Measurements from ENCODE around the gene RUNX2.
A peak's percentile ranks its signal among the peaks of the same experiment; 100 is the strongest.

RUNX2 gene

DNA sequence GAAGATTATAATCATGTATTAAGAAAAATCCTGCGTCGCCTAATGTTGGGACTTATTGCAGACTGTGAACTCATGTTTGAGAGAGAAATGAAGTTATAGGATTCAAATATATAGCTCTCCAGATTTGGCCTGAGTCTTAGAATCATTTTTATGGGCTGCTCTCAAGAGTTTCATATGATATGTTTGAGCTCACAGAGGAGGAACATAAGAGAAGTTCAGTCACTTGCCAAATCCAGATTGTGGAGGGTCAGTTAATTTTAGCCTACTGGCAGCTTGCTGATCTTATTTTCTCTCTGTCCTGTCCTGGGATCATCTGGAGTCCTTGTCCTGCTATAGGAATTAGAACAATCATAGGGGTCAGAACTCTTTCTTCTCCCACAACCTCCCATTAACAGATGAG lies 235.7 kb downstream of the RUNX2 start:
- DNase-seq, result no peak

DNA sequence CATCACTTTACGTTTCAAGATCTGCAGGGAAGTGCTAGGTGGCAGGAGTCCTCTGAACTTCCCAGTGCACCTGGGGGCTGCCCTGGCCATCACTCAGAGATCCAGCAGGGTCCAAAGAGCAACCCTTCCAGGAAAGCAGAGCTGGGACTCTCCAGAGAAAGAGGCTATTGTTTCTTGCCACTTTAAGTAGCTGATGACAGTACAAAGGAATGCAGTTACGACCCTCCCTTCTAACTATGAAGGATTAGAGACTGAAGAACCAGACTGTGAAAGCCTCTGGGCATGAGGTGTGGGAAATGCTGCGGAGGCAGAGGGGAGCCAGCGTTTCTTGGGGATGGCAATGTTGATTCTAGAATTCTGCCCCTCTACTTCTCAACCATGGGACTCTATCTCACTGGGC lies 238.8 kb downstream of the RUNX2 start:
- DNase-seq, result no peak

DNA sequence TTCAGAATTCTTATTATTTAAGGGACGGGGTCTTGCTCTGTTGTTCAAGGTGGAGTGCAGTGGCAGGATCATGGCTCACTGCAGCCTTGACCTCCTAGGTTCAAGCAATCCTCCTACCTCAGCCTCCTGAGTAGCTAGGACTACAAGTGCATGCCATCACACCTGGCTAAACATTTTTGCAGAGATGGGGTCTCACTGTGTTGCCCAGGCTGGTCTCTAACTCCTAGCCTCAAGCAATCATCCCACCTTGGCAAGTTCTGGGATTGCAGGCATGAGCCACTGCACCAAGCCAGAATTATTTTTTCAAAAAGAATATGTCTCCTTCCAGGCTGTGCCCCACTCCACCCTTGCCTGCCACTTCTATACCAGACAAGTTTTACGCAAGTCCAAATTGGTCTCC lies 239.7 kb downstream of the RUNX2 start:
- no peak for DNase-seq

DNA sequence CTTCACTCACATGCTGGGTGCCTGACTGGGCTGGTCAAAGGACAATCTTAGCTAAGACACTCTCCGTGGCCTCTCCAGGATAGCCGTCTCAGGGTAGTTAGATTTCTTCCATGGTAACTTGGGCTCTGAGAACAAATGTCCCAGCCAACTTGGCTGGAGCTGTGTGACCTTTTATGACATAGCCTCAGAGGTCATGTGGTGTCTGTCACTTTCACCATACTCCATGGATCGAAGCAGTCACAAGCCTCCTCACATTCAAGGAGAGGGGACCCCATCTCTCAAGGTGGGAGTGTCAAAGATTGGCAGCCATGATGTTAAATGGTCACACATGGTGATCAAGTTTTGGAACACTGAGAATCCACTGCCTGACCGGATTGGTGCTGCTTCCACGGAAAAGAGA lies 240.5 kb downstream of the RUNX2 start:
- DNase-seq, result no peak

DNA sequence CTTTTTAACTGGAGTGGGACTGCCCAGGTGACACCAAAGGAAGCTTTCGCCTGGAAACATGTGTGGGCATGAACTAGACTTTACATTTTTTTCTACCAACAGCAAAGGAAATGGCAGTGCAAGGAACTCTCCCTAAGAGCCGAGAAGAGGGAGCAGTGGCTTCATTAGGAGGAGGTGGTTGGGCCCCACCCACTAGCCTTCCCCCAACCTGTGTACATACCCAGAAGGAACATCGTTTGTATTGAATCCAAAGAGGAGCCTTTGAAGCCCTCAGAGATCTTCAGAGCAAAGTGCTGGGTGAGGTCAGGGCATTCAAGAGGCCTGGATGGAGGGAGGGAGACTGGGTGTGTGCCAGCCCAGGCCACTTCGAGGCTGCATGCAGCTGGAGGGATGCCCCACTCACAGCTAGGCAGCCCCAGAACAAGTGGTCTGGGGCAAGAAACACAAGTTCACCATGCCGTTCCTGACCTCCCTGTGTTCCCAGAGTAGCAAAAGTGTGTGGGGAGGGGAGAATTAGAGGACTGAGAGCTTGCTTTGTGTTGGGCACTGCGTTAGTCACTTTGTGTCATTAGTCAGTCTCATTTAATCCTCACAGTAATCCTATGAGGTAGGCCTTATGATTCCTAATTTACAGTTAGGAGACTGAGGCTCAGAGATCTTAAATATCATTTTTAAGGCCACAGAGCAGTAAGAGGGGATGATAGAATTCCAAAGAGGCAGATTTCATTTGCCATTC lies 241.2 kb downstream of the RUNX2 start:
- no peak for DNase-seq

DNA sequence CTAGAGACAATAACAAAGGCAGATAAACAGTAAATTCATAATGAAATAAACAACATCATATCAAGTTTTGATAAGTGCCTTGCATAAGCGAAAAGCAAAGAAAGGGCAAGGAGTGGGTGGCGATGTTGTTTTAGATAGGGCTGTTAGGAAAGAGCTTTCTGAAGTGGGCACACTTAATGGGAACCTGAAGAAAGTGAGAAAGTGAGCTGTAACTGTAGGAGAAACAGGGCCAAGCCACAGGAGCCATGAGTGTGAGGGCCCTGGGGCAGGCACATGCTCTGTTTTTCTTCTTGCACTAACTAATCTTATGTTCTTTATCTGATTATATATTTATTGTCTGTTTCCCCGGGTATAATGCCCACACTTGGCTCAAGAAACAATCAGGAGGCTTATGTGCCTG lies 243.0 kb downstream of the RUNX2 start:
- DNase-seq, result no peak

DNA sequence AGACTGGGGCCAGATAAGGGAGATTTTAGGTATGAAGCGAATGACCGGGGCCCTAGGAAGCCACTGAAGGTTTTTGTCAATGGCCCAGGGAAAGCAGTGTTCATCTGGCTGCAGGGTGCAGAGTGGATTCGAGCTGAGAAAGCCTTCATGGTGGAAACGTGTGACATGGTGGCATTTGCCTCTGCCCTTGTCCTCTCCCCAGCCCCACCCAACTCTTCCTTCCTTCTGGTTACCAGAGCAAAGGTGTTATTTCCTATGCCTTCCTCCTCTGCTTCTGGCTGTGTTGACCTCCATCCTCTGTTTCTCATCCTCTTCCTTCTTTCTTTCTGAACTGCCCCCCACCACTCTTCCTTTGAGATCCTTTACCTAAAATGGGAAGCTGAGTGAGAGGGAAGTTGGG lies 244.7 kb downstream of the RUNX2 start:
- DNase-seq, result no peak

DNA sequence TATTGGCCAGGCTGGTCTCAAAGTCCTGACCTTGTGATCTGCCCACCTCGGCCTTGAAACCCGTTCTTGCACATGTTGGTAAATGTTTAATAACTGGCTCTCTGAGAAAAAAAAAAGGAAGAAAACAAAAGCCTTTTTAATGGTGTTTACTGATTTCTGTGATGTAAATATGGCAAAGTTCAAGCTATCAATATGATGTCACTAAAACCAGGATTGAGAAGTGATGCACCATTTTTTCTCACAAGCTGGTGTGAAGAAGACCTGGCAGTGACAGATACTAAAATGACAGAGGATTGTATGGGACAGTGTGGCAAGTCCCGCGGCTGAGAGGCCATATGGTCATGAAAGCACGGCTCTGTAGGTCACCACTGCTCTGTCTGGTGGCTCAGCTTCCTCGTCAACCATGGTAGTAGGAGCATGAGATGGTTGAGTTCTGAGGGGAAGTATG lies 245.9 kb downstream of the RUNX2 start:
- no peak for DNase-seq

DNA sequence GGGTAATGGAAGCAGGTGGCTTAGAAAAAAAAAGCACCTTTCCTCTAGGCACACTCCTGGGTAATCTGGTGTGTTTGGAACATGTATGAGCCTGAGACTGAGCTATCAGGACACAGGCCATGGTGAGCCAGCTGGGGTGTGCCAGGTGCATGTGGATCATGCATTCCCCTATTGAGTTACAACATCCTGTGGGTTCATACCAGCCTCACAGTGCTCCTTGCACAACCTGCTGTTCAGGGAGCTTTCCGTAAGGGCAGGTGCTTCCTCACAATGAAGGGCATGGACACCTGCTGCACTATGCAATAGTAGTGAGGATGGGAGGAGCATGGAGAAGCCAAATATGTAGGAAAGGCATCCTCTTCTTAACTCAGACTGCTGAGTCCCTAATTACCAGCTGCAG lies 246.8 kb downstream of the RUNX2 start:
- DNase-seq, result peak; percentile 44

DNA sequence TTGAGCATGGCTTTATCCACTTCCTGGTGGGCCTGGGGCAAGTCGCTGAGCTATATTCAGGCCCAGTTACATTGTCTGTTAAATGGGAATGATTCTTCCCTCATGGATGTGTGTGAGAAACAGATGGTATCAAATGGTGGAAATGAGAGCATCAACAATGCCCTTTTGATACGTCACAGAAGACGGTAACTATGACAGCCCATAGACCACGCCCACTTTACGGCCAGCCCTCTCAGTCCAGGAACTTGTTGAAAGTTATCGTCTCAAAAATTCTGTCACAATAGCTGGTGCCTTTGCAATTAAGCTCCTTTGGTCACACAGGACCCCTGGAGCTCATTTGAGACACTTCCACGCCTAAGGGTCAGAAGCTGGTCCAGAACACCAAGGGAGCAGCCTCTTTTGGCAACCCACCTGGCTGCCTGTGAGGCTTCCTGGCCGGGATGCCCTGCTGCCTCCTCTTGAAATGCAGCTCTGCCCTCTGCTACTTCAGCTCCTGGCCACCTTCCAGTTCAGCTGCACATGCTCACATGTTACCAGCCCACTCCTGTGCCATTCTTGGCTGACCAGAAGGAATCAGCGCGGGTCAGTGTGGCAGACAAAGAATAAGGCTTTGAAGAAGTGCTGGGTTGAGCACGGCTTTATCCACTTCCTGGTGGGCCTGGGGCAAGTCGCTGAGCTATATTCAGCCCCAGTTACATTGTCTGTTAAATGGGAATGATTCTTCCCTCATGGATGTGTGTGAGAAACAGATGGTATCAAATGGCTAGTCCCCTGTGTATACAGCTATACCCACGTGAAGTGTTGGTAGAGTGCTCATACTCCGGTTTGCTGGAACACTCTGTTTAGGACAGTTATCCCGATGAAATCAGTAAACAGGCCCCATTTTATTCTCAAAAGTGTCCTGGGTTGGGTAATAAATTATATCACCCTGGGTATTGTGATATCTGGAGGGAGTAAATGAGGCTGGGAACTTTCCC lies 248.8 kb downstream of the RUNX2 start:
- no peak for DNase-seq

DNA sequence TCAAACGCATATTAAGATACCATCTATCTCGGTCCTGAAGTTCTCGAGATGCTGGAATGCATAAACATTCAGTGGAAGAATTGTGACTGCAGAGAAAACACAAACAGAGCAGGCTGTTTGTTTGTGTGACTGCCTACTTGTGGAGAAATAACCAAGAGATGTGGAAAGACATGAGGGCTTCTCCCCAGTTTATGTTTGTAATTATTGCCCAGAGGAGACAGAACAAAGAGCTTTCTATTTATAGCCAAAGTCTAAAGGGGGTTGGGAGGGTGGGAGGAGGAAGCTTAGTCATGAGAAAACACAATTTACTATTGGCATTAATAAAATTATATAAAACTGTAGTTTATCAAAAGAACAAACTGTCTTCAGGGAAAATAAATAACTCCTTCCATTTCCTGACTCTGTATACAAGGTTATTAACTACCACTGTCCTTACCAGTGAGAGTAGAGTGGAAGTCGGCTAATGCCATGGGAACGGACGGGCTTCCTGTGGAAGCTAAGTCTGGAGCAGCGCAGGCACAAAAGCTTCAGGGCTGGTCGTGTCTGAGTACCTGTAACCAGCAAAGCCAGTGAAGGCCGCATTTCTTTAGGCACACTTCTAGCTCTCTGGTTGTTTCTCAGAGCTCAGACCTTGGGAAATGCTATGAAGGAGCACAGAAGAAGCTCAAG lies 249.8 kb downstream of the RUNX2 start:
- no peak for DNase-seq

DNA sequence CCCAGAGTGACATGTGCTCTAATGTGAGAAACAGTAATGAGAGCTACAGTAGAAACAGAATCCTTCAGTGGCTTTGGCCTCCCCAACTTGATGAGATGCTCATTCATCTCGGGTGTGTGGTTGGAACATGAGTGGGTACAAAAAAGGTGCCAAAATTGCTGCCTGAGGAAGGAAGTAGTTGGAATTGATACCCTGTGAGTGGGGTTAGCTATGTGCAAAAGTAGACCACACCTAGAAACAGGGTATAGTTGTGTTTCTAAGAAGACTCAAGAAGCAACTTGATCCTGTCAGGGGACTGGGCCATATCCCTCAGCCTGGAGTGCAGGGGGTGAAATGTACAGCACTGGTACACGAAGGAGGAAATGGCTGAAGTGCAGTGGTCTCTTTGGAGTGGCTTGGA lies 256.0 kb downstream of the RUNX2 start:
- no peak for DNase-seq

DNA sequence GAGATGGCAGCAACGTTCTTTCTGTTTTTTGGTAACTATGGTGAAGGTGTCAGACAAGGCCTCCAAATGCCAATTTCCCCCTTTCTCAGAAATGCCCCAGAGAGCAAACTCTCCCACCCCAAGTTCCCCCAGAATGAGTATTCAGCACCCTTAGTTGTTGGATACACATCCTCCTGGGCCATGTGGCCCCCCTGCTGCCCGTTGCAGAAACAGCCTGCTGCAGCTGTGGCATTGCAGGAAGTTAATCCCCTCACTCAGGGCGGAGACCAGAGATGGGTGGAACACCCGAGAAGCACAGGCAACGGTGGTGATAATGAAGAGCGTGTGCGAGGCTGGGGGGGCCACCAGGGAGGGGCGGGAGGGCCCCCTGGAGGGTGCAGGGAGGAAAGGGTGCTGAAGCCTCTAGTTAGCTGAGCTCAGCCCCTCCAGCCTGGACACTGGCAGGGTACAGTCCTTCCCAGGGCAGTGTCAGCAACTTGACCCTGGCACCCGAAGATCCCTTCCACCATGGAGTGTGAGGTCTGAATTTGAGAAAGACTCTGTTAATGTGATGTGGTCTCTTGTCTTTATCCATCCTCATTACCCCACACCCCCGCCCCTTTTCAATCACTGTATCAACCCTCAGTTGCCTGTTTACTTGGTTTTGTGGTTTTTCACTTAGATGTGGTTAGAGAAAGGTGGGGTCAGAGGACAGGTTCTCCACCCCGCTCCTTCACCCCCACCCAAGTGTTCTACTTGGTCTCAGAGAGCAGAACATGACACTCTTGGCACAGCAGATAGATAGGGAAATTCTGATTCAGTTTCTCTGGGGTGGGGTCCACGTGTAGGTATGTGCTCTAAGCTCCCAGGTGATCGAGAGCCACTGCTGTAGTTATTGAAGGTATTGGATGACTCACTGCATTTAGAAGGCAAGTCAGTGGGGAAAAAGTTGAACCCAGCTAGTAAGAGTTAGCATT lies 258.4 kb downstream of the RUNX2 start:
- peak; percentile 47 for DNase-seq

DNA sequence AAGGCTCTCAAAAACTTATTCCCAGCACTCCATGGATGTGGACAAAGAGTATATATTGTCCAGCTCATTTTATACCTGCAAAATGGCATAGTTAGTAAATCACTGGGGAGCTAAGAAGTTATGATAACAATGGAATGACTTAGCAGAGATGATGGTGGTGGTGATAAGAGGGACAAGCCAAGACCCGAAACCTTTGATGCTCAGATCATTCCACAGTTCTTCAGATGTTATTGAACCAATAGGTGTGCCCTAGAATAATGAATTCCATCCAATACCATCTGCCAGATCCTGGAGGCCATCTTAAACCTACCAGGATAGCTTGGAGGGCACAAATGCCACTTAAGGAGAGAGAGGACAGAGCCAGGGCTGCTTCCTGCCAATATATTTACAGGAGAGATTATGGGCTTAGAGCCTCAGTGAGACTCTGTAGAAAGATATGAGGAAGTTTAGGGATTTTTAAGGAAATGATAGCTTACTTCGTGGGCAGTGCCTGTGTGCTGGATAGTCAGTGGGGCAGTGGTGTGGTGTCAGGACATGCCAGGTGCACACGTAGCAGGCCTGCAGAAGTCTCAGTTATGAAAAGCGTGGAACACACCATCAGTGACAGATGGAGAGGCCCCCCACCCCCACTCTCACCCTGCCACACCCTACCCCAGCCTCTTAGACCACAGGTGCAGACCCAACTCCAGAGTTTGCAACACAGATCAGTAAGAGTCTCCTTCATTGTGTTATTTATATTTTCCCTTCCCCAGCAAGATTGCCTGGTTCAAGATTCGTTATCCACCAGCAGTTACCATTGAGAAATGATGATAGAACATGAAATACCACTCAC lies 259.3 kb downstream of the RUNX2 start:
- no peak for DNase-seq

DNA sequence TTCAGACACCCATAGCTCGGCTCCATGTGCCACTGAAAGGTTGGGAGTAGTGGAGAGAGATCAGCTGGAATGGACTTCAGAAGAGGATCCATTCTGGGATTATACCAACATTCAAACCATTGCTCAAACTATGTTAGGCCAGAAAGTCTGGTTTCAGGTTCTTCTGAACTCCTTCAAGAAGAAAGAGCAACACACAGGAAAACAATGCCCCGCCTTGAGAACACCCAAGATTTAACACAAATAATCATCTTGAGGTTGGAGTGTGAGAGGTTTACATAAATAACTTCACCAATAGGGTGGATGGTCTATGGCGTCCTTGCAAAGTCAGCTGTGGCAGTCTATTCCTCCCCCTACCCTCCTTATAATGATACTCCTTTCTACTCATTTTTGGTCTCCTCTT lies 261.2 kb downstream of the RUNX2 start:
- DNase-seq, result no peak

DNA sequence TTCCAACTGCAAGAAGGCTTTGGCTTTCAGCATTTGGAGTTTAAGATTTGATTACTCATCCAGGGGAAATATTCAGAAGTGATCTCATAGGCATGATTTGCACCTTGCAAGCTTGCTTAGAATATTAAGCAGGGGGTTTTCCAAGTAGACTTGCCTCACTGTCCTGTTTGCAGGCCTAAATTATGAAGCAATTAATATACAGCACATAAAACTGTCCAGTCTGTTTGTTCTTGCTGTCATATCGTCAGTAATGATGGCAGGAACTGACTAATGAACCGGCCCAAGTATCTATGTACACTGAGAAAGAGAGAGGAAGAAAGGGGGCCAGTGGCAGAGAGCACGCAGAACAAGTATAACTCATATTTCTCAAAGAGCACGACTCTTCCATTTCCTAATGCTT lies 262.1 kb downstream of the RUNX2 start:
- no peak for DNase-seq

DNA sequence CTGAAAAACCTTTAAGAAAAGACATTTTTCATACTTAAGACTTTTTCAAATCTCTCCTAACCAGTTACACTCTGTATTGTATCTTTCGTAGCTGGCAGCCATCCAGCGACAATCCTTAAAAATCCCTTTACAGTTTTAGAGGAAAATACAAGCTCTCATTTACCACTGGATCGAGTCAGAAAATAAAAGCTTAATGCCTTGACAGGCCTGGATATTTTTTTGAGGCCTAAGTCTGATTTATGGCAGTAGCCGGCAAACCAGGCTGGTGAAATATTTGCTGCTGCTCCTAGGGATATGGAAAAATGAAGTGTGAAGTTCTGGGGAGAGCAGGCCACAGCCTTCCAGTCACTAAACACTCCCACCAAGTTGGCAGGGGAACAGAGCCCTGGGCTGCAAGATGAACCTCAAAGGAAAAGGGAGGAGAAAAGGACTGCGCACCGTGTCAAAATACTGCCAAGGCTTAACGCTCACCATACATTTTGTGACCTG lies 262.6 kb downstream of the RUNX2 start:
- no peak for DNase-seq

DNA sequence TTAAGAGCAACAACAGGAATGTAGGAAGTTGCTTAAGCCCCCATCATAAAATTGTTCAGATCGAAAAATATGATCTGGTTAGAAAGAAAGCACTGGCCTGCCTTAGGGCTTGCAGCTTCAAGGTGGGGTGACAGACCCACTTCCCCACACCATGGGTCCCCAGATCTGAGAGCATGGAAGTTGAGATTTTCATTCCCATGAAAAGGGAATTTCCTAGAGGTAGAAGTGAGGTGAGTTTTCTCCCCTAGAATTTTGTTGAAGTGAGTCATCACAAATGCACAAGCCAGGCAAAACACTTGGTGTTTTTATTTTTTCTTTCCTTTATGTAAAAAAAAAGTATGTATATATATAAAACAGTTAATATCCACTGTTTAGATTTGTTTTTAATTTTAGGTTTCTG lies 263.2 kb downstream of the RUNX2 start:
- DNase-seq, result no peak

DNA sequence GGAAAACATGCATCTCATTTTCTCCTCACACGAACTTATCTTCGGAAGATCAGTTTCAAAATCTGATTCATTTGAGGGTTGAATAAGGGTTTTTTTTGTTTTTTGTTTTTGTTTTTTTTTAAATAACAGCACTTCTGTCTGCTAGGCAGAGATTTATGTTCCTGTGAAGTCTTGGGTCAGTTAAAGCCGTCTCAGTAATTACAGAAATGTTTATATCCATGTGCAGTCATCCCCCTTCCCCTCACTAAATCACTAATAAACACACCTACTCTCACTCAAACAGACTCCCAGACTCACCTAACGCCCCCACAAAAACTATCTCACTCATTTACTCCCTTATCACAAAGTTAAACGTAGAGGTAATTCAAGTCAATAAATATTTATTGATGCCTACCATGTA lies 263.8 kb downstream of the RUNX2 start:
- no peak for DNase-seq

DNA sequence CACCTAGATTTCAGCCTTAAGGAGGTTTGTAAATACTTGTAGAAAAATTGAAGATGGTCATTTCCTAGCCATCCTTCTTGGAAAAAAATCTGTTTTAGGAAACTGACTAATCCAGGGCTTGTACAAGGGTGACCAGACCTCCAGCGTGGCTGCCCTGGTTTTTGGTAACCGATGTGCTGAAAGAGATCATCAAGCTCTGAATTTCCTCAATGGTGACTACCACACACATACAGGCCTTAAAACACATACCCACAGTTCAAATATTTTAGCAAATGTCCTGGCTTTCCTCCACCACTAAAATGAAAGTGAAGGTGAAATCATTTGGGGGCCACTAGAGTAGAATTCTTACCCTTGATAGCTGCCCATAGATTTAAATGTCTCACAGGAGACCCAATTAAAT lies 264.9 kb downstream of the RUNX2 start:
- no peak for DNase-seq
